Ovary (tissue), 9 donors: ENCODE data around the gene HK1. TPM values are rescaled to one million over a fixed set of nuclear protein-coding genes. Genes with fewer than 3 reads are reported as not detected.
A peak's percentile ranks its signal among the peaks of the same experiment; 100 is the strongest.

Experiments used
- DNase-seq, 5 donors: peaks; one replicate each; pipeline ENCODE4 v3.0.0-alpha.2; 2019 to 2020
- H3K27ac ChIP-seq, 2 donors: fragments of 200-600 bp; one replicate each; pipeline versions ENCODE4 v1.5.1 to v1.8.0; 2019 to 2022
- H3K27me3 ChIP-seq: fragments of 200-600 bp; one replicate; pipeline ENCODE4 v1.8.0; 2022
- H3K36me3 ChIP-seq: fragments of 200-600 bp; sonication (generic); one replicate; pipeline ENCODE4 v1.5.1; 2019
- H3K4me1 ChIP-seq: one replicate; pipeline ENCODE4 v1.8.1; 2013; ENCODE audit warnings: mild to moderate bottlenecking, moderate library complexity; ENCODE audit not compliant: insufficient read depth
- H3K4me3 ChIP-seq: fragments of 200-600 bp; sonication (generic); one replicate; pipeline ENCODE4 v1.5.1; 2017
- H3K9me3 ChIP-seq, 2 donors: fragments of 200-600 bp in 1 of 2; sonication (generic) in 1 of 2; one replicate each; pipeline versions ENCODE4 v1.5.1 to v1.8.1; 2013 to 2019; ENCODE audit warnings: mild to moderate bottlenecking in 1 of 2, moderate library complexity in 1 of 2
- CTCF ChIP-seq, 3 donors: fragments of 450-650 bp in 2 of 3; fragments of 200-600 bp in 1 of 3; IDR thresholded peaks; one replicate each; pipeline versions ENCODE4 v1.5.1 to v1.8.0; 2016 to 2022; ENCODE audit warnings: antibody characterized with exemption in 3 of 3, mild to moderate bottlenecking in 1 of 3
- EP300 ChIP-seq: sonication (generic); formaldehyde crosslinking; IDR thresholded peaks from one replicate; pipeline ENCODE4 v1.6.1; 2017; ENCODE audit warnings: antibody characterized with exemption
- POLR2A ChIP-seq: fragments of 450-650 bp; IDR thresholded peaks from one replicate; pipeline ENCODE4 v1.6.1; 2017; ENCODE audit warnings: antibody characterized with exemption, mild to moderate bottlenecking, moderate library complexity
- WGBS, 3 donors: extraction: QIAGEN DNeasy Blood & Tissue Kit in 1 of 3; methylation state at CpG; one replicate each; pipeline versions ENCODE4 v1.1.5 to v1.1.7; 2013 to 2017; 5-methylcytosine and 5-hydroxymethylcytosine counted together
- intact Hi-C, 4 donors: fragments of 100-400 bp; cut with DNase I; formaldehyde crosslinking; loops; one replicate each; pipeline versions ENCODE4 v1.11.0 to v1.15.1; 2022 to 2023
- polyA plus RNA-seq, 2 donors: library from polyadenylated mRNA; stranded (reverse); fragments of 200-250 nt in 1 of 2; fragments of 350-450 nt in 1 of 2; fragmentation: Illumina TruSeq in 1 of 2; extraction: RNeasy Lipid Tissue Mini Kit (QIAGEN cat#74804) in 1 of 2; gene quantifications; one replicate each; pipeline ENCODE4 v1.2.3, GENCODE V29; 2013 to 2014
- total RNA-seq, 7 donors: library from RNA; depleted of rRNA in 2 of 7; stranded (reverse); fragments of >200 nt in 2 of 7; fragmentation: NEBNext Ultra II Directional in 3 of 7; extraction: Animal tissue kit (Norgen Biotek cat#: 25700) in 3 of 7; gene quantifications; one replicate each; pipeline versions ENCODE4 v1.1.0 to v1.2.4, GENCODE V29; 2016 to 2023
- donor health status: DM: no; HTN: no; CAD: no; lungs with moderate emphysema.
- donor health status: DM: no; HTN: no; CAD: no.
- donor health status: Bipolar disorder and iron deficiency.
- donor health status: DM: yes; HTN: yes; CAD: no.
- donor health status: DM: no; HTN: no; CAD: no.
- donor health status: DM: yes; HTN: yes; CAD: no.

The HK1 gene
- total and polyA plus RNA-seq, 9 donors: 12.8 to 63.1 (median 35.8) TPM

- no peaks in the 10 kb centered on the region for H3K27me3 ChIP-seq
- no peak for TF ChIP-seq CTCF (IDR thresholded peaks at IDR 0.05)
- no peak for TF ChIP-seq EP300
- TF ChIP-seq POLR2A: no peak
- H3K9me3 ChIP-seq: no peaks in the 10 kb centered on the region
- 70 to 78% (median 72%) methylated on average over 9 of the region's 9 CpGs for WGBS, 3 donors
- intact Hi-C loops: no loop called here
- no peak for DNase-seq
- no peaks in the 10 kb centered on the region for H3K36me3 ChIP-seq
- H3K27ac ChIP-seq: no peak overlapping the region
- H3K4me3 ChIP-seq: no peak overlapping the region
- peaks cover 13% of the 10 kb centered on the region for H3K4me1 ChIP-seq
Observed at GRCh38 chr10:69372126-69372980, 94.1 kb downstream of the HK1 start.

- no peak overlapping the region for H3K4me3 ChIP-seq
- intact Hi-C loops: no loop called here
- peaks cover 13% of the 10 kb centered on the region for H3K4me1 ChIP-seq
- no peaks in the 10 kb centered on the region for H3K27me3 ChIP-seq
- WGBS, 3 donors: 91 to 94% (median 93%) methylated on average over 13 of the region's 13 CpGs
- TF ChIP-seq POLR2A: no peak
- TF ChIP-seq CTCF (IDR thresholded peaks at IDR 0.05): no peak
- no peak for TF ChIP-seq EP300
- H3K36me3 ChIP-seq: no peaks in the 10 kb centered on the region
- H3K27ac ChIP-seq: no peak overlapping the region
- DNase-seq: peak in 1 of 5 donors; percentile 45
- no peaks in the 10 kb centered on the region for H3K9me3 ChIP-seq
Observed at GRCh38 chr10:69374242-69374641, 95.9 kb downstream of the HK1 start.

GRCh38 chr10:69374931-69375306, 96.6 kb downstream of the HK1 start:
- TF ChIP-seq EP300 (no peak), CTCF (IDR thresholded peaks at IDR 0.05) (no peak), POLR2A (no peak)
- intact Hi-C loops: no loop called here
- Histone ChIP-seq H3K27me3 (no peaks in the 10 kb centered on the region), H3K36me3 (no peaks in the 10 kb centered on the region), H3K4me3 (no peak overlapping the region), H3K27ac (no peak overlapping the region), H3K9me3 (no peaks in the 10 kb centered on the region), H3K4me1 (peaks cover 13% of the 10 kb centered on the region)
- WGBS, 3 donors: 91 to 98% (median 95%) methylated on average over 2 of the region's 2 CpGs
- no peak for DNase-seq

GRCh38 chr10:69375307-69376151, 97.2 kb downstream of the HK1 start:
- H3K9me3 ChIP-seq: no peaks in the 10 kb centered on the region
- peak; percentile 49 to 74 (median 56) for DNase-seq
- intact Hi-C loops: loop anchor here in 1 of 4 donors (2.0 kb wide), 1 partner anchor 71 kb away; no protein-coding TSS in a partner anchor
- no peaks in the 10 kb centered on the region for H3K36me3 ChIP-seq
- no peaks in the 10 kb centered on the region for H3K27me3 ChIP-seq
- H3K4me3 ChIP-seq: no peak overlapping the region
- no peak for TF ChIP-seq CTCF (IDR thresholded peaks at IDR 0.05)
- no peak for TF ChIP-seq EP300
- TF ChIP-seq POLR2A: no peak
- WGBS, 3 donors: 5 to 8% (median 7%) methylated on average over 19 of the region's 19 CpGs
- H3K4me1 ChIP-seq: peaks cover 13% of the 10 kb centered on the region
- H3K27ac ChIP-seq: no peak overlapping the region
